GM11168 (cell line): Measurements from ENCODE around the gene HIBCH.
"Not testable (repeated sequence)": the region's sequence is repeated elsewhere in the genome, so short reads cannot be mapped to it uniquely, and the experiment has no call there.

ENCODE experiments used
- in situ Hi-C: fragments of 300-500 bp; cut with MboI; formaldehyde crosslinking; loops from one replicate; pipeline ENCODE4 v1.12.0; 2022; ENCODE audit warnings: low sequenced_read_pairs; ENCODE audit not compliant: unreplicated experiment

The HIBCH gene

GRCh38 chr2:190343536-190344275 is 24.1 kb upstream of the HIBCH start, which contains the start of gene INPP1:
Gene INPP1 (plus strand): TSS chr2:190343589. CDS start chr2:190360103, 16,514 bp downstream.
- in situ Hi-C loops = no loop called here

DNA sequence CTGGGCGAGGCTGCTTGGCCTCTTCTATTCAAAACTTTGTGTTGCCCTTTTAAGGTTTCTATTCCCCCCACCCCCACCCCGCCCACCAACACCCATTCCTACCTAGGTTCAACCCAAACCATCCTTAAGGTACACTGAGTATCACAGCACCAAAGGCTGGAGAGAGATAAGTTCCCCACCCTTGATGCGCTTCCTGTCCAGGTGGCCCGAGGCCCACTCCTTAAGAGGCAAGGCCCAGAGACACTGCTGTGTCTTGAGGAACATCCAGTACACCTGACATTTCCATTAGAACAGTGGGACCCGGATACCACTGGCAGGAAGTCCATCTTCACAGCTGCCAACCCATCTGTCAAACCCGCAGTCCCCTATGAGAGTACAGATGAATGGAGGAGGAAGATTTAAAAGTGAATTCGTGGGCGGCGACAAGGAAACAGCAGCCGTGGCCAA is 23.5 kb upstream of the HIBCH start:
- in situ Hi-C loops = no loop called here

DNA sequence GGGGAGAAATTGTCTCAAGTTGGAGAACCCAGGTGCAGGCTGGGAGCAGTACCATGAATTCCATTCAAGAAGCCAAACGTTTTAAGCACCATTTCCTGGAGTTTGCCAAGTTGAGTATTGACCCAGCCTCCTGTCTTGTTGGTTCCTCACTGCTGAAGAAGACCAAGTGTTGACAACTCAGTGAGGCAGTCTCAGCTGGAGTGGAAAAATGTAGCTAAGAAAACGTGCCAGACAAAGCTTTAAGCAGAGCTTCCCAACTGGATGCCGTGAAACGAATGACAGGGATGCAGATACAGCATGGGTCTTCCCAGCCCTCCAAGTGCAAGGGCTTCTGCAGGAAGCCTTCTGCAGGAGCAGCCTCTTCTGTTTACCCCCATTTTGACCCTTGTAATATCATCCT is 23.0 kb upstream of the HIBCH start:
- in situ Hi-C loops = no loop called here

- in situ Hi-C loops = no loop called here
Measured at GRCh38 chr2:190340369-190340768, 20.7 kb upstream of the HIBCH start.

DNA sequence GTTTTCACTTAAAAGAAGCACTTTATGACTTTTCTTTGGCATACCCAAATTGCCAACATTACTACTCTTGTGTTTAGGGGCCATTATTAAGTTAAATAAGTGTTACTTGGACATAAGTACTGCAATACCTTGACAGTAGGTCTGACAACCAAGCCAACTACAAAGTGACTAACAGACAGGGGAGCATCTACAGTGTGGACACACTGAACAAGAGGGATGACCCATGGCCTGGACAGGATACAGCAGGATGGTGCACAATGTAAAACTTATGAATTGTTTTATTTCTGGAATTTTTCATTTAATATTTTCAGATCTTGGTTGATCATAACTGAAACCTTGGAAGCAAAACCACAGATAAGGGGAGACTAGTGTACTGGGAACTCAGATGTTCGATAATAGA is 19.8 kb upstream of the HIBCH start:
- in situ Hi-C loops = no loop called here

DNA sequence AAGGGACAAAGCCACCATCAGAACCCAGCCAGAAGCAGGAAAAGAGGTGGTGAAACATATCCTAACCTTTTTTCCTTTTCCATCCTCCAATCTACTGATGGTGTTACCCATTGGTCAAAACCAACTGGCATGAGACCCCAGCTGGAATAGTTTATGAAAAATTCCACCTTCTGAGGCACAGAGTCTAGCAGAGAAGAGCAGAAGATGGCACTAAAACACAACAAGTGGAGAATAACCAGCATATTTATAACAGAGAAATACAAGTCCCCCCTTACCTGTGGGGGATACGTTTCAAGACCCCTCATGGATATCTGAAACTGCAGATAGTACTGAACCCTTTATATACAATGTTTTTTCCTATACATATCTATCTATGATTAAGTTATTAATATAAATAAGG is 18.8 kb upstream of the HIBCH start:
- in situ Hi-C loops = no loop called here

GRCh38 chr2:190336420-190336819 is 16.8 kb upstream of the HIBCH start:
- in situ Hi-C loops = no loop called here

DNA sequence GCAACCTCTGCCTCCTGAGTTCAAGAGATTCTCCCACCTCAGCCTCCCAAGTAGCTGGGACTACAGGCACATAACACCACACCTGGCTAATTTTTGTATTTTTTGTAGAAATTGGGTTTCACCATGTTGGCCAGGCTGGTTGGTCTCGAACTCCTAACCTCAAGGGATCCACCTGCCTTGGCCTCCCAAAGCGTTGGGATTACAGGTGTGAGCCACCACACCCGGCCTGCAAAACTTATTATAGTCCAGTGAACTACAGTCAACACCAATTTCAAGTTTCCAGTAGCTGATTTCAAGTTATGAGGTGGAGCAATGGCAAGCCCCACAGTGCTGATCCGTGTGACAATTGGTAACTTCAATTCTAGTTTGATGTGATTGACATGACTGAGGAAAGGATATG is 16.0 kb upstream of the HIBCH start:
- in situ Hi-C loops = not testable (repeated sequence)

GRCh38 chr2:190335225-190335559 is 15.6 kb upstream of the HIBCH start:
- in situ Hi-C loops = no loop called here

DNA sequence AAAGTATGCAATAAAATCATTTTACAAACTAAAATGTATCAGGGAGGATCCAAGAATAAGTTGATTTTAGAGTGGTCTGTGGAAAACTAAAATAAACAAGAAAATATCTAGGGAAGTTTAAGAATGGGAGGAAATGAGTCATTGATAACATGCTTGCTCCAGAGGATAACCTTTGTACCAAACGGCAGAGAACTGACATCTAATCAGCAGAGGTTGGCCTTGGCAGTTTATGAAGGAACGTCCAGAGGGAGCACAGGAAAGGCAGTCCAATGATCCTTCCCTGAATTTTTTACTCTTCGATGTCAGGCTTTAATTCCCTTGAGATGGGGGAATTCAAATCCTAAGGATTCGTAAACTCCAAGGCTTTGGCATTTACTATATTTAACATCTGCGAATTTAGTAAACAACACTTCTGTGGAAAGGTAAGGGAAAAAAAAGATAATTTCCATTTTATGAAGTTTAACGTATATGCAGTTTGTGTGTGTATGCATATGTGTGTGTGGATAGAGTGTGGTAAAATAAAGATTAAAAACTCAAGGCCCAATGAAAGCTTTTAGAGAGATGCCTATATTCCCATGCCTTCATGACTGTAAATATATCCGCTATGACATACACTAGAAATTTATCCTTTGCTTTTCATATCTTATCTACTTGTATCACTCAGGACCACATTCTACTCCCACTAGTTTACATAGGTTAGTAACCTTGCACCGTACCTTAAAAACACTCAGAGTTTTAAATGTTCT is 15.0 kb upstream of the HIBCH start:
- in situ Hi-C loops = no loop called here

GRCh38 chr2:190333928-190334327 is 14.3 kb upstream of the HIBCH start:
- in situ Hi-C loops = no loop called here

DNA sequence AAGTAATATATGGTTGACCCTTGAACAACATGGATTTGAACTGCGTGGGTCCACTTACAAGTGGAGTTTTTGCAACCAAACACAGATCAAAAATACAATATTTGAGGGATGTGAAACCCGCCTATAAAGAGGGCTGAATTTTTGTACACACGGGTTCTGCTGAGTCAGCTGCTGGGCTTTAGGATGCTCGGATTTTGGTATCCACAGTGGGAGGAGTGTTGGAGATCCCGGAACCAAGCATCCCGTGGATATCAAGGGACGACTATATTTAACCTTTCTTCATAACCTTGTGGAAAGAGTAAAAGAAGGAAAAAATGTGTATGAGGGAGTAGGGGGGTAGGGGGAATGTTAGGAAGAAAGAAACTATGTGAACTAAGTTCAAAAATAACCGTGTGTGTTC is 13.8 kb upstream of the HIBCH start:
- in situ Hi-C loops = no loop called here

GRCh38 chr2:190328573-190329147 is 9.0 kb upstream of the HIBCH start:
- in situ Hi-C loops = no loop called here

DNA sequence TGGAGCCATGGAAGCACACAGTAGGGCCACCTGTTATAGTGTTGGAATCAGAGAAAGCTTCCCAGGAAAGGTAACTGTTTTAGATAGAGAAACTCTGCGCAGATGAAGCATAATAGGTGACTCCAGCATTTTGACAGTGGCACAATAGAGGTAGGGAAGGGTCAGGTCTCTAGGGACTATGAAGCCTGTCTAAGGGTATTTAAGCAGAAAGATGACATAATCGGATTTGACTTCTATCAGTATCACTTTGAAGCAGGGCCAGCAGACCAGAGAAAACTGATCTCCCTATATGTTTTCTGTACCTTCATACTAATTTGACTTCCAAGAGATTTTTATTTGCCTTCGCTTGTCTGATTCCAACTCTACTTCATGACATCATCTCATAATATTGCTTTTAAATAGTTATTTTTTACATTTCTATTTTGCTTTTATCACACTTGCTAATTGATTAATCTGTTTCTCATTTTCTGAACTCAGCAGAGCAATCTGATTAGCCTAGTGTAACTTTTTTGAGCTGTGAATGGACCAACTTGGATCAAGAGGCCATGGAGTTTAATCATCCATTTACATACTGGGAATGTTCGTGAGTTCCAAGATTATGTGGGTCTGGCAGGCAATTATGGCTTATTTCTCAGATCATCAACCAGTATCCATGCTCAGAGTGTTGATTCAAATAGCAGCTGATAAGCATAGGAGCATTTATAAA is 8.4 kb upstream of the HIBCH start:
- in situ Hi-C loops = no loop called here

DNA sequence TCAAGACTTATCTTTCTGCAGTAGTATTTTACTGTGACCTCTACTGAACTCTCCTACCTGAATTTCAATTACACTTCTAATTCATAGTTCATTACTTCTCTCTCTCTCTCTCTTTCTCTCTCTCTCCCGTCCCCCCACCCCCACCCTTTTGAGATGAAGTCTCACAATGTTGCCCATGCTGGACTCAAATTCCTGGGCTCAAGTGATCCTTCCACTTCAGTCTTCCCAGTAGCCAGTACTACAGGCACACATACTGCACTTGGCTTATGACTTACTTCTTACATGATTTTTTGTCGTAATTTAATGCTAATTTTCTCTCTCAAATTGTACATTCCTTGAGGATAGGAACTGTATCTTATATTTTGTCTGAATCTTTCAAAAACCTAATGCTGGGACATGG is 6.0 kb upstream of the HIBCH start:
- in situ Hi-C loops = no loop called here

GRCh38 chr2:190323406-190323805 is 3.8 kb upstream of the HIBCH start:
- in situ Hi-C loops = no loop called here

DNA sequence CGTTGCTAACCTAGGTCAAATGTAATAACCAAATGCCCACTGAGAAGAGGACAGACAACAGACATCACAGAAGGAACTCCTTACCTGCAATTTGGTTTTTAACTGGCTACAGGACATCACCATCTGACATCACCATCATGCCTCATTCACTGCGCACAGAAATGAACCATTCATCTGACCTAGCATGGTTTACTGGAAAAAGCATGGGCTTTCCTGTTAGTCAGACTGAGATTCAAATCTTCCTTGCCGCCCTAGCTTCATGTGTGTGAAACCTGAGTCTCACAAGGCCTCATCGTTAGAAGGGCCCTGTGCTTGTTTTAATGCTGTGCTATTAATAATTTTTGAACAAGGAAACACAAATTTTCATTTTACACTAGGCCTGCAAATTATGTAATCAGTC is 1.1 kb upstream of the HIBCH start:
- in situ Hi-C loops = no loop called here

- in situ Hi-C loops = no loop called here
Measured at GRCh38 chr2:190318931-190319554, 583 bp downstream of the HIBCH start.

DNA sequence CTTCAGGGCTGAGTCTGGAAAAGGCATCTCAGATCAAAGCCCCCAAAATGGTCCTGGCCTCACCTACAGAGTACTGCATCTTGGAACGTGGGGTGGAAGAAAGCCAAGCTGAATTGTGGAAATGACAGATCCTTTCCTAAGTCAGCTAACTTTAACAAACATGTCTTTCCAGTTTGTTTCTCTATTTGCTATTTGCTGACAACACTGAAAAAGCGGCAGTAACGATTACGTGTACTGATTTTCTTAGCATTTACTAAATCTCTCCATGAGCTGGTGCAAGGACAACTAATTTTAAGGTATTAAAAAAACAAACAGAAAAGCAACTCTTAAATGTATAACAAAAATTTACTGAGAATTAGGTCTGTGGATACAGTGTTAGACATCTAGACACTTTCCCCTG is 1.1 kb downstream of the HIBCH start:
- in situ Hi-C loops = no loop called here

- in situ Hi-C loops = no loop called here
Measured at GRCh38 chr2:190315273-190315672, 4.4 kb downstream of the HIBCH start.
